Astrocyte of the spinal cord (primary cell): ENCODE measurements around the gene KIF16B.

Experiments
- DNase-seq: peaks from one replicate; pipeline ENCODE4 v3.0.0; 2011; ENCODE audit warnings: low read depth, low spot score
- H3K4me3 ChIP-seq: 2 replicates; pipeline ENCODE4 v1.5.1; 2011; ENCODE audit warnings: low read depth, mild to moderate bottlenecking, low read length, moderate library complexity
- CTCF ChIP-seq: IDR thresholded peaks from 2 replicates; pipeline ENCODE4 v1.5.1; 2012; ENCODE audit warnings: low read depth, mild to moderate bottlenecking, low read length, inconsistent platforms
- in situ Hi-C: cut with HindIII; loops from 2 replicates; pipeline ENCODE4 v1.10.0; 2017; ENCODE audit warnings: low sequenced_read_pairs

The KIF16B gene

GRCh38 chr20:16417001-16417400 lies 156.2 kb downstream of the KIF16B start:
- H3K4me3 ChIP-seq: no peak overlapping the region
- DNase-seq: no peak
- TF ChIP-seq CTCF: no peak
- in situ Hi-C loops: no loop called here

- no peak for DNase-seq
- TF ChIP-seq CTCF: no peak
- no peak overlapping the region for H3K4me3 ChIP-seq
- in situ Hi-C loops: no loop called here
Observed at GRCh38 chr20:16415071-16416053, 157.9 kb downstream of the KIF16B start.

- H3K4me3 ChIP-seq: no peak overlapping the region
- no peak for DNase-seq
- in situ Hi-C loops: no loop called here
- no peak for TF ChIP-seq CTCF
Observed at GRCh38 chr20:16412906-16413305, 160.3 kb downstream of the KIF16B start.

- TF ChIP-seq CTCF: no peak
- H3K4me3 ChIP-seq: no peak overlapping the region
- in situ Hi-C loops: no loop called here
- DNase-seq: no peak
Observed at GRCh38 chr20:16411361-16411760, 161.9 kb downstream of the KIF16B start.

- TF ChIP-seq CTCF: no peak
- no peak overlapping the region for H3K4me3 ChIP-seq
- DNase-seq: no peak
- in situ Hi-C loops: no loop called here
Observed at GRCh38 chr20:16410626-16411025, 162.6 kb downstream of the KIF16B start.

- DNase-seq: no peak
- in situ Hi-C loops: no loop called here
- H3K4me3 ChIP-seq: no peak overlapping the region
- TF ChIP-seq CTCF: no peak
Observed at GRCh38 chr20:16408981-16409380, 164.3 kb downstream of the KIF16B start.
